Mesothelial cell of epicardium (in vitro differentiated cells): Measurements from ENCODE around the gene RAB8A. TPM values are rescaled to one million over a fixed set of nuclear protein-coding genes. Genes with fewer than 3 reads are reported as not detected.
A peak's percentile ranks its signal among the peaks of the same experiment; 100 is the strongest.

Experiments used
- DNase-seq, 2 experiments: peaks; one replicate each; pipeline ENCODE4 v3.0.0; 2021; ENCODE audit warnings: low spot score in 2 of 2; ENCODE audit not compliant: unreplicated experiment in 2 of 2
- H3K27ac Mint-ChIP-seq: 2 replicates; pipeline ENCODE4 v1.8.0; 2021; ENCODE audit warnings: mixed read lengths
- H3K27me3 Mint-ChIP-seq: 2 replicates; pipeline ENCODE4 v1.8.0; 2021; ENCODE audit warnings: low read depth, mixed read lengths
- H3K36me3 Mint-ChIP-seq: 2 replicates; pipeline ENCODE4 v1.8.0; 2021; ENCODE audit warnings: mixed read lengths
- H3K4me1 Mint-ChIP-seq: 2 replicates; pipeline ENCODE4 v1.8.0; 2021; ENCODE audit warnings: mixed read lengths
- H3K4me3 Mint-ChIP-seq: 2 replicates; pipeline ENCODE4 v1.8.0; 2021; ENCODE audit warnings: mild to moderate bottlenecking, moderate library complexity, mixed read lengths
- H3K9me3 Mint-ChIP-seq: 2 replicates; pipeline ENCODE4 v1.8.0; 2021; ENCODE audit warnings: mixed read lengths
- CTCF ChIP-seq: fragments of 200-600 bp; sonication (generic); IDR thresholded peaks from one replicate; pipeline ENCODE4 v1.5.0; 2021; ENCODE audit warnings: antibody characterized with exemption; ENCODE audit not compliant: unreplicated experiment
- total RNA-seq: library from RNA; stranded (reverse); gene quantifications from 3 replicates; pipeline ENCODE4 v1.2.1, GENCODE V29; 2021

RAB8A gene
- total RNA-seq, 1 donor from 2014 or later: 69.4 TPM

GRCh38 chr19:16131648-16132047 lies 20.0 kb downstream of the RAB8A start:
- Mint-ChIP-seq H3K36me3 (peaks cover 53% of the 10 kb centered on the region), H3K27ac (no peak overlapping the region), H3K4me1 (no peaks in the 10 kb centered on the region), H3K9me3 (peaks cover 8% of the 10 kb centered on the region), H3K27me3 (no peaks in the 10 kb centered on the region), H3K4me3 (no peak overlapping the region)
- TF ChIP-seq CTCF: no peak
- no peak for DNase-seq

GRCh38 chr19:16133818-16134217 lies 22.1 kb downstream of the RAB8A start:
- peaks cover 3% of the 10 kb centered on the region for H3K27me3 Mint-ChIP-seq
- H3K9me3 Mint-ChIP-seq: peaks cover 8% of the 10 kb centered on the region
- no peak overlapping the region for H3K4me3 Mint-ChIP-seq
- no peak for TF ChIP-seq CTCF
- H3K4me1 Mint-ChIP-seq: no peaks in the 10 kb centered on the region
- DNase-seq: no peak
- peaks cover 48% of the 10 kb centered on the region for H3K36me3 Mint-ChIP-seq
- H3K27ac Mint-ChIP-seq: no peak overlapping the region

- H3K4me3 Mint-ChIP-seq: no peak overlapping the region
- DNase-seq: no peak
- H3K9me3 Mint-ChIP-seq: peaks cover 8% of the 10 kb centered on the region
- peaks cover 3% of the 10 kb centered on the region for H3K27me3 Mint-ChIP-seq
- H3K4me1 Mint-ChIP-seq: no peaks in the 10 kb centered on the region
- no peak for TF ChIP-seq CTCF
- H3K36me3 Mint-ChIP-seq: peaks cover 45% of the 10 kb centered on the region
- H3K27ac Mint-ChIP-seq: peak overlapping the region; percentile 61
These were observed 22.8 kb downstream of the RAB8A start for GRCh38 chr19:16134510-16134909.

DNA sequence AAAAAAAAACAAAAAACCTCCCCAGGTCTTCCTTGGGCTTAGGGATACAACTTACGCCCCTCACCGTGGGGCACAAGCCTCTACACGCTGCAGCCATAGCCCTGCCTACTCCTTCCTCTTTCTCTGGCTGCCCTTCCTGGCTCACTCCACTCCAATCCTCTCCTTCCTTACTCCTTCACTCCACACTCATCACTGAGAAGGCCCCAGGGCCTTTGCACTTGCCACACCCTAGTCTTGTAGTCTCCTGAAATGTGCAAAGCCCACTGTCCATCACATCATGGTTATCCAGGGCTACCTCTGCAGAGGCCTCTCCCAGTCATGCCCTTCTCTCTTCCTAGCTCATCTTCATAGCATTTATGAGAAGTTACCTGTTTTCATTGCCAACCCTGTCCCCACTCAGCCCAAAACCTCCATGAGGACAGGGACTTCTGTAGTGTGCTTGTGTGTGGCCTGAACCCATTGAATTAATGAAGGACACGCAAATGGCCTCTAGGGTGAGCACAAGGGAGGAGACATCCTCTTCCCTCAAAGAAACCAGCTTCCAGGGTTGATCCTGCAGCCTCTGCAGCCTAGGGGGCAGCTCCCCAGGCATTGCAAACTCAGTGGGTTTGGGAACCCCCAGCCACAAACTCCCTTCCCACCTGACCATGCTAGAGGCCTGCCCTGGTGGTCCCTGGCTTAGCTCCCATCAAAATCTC lies 23.9 kb downstream of the RAB8A start:
- H3K4me1 Mint-ChIP-seq: no peaks in the 10 kb centered on the region
- DNase-seq: no peak
- no peak overlapping the region for H3K4me3 Mint-ChIP-seq
- peaks cover 38% of the 10 kb centered on the region for H3K36me3 Mint-ChIP-seq
- no peak for TF ChIP-seq CTCF
- peaks cover 3% of the 10 kb centered on the region for H3K27me3 Mint-ChIP-seq
- H3K27ac Mint-ChIP-seq: no peak overlapping the region
- peaks cover 8% of the 10 kb centered on the region for H3K9me3 Mint-ChIP-seq

DNA sequence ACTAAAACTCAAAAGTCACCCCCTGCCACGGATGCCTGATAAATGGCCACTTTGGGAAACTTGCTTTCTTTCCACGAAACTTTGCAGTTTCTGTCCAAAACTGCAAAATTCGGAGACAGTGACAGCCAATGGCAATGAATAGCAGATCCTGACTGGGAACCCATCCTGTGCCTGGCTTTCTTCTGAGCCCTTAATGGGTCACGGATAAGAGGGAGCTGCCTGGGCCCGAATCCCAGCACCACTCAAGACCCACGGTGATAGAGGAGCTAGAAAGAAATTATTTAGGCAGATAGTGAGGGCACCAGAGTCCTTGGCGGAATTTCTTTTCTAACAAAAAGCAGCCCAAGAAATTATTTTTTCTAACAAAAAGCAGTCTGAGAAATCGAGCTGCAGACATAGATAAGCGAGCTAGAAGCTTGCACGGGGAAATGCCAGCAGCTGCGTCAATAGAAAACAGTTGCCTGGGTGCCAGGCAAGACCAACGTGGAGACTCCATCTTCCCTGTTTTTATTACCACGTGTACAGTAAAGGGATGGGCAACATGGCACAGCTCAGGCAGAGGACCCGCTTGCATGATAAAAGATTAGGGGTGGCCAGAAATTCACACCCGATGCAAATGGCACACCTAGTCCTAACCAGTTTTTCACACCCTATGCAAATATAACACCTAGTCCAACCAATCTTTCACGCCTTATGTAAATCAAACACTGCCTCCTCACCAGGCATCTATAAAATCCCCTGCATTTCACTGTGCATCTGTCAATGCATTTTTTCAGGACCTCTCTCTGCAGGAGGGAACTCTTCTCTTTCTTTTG lies 24.7 kb downstream of the RAB8A start:
- no peak for TF ChIP-seq CTCF

More for the DNA sequence above, 24.7 kb downstream of the RAB8A start:
- Mint-ChIP-seq H3K4me3 (no peak overlapping the region), H3K36me3 (peaks cover 34% of the 10 kb centered on the region), H3K4me1 (no peaks in the 10 kb centered on the region), H3K9me3 (peaks cover 4% of the 10 kb centered on the region), H3K27me3 (peaks cover 3% of the 10 kb centered on the region), H3K27ac (no peak overlapping the region)
- no peak for DNase-seq
